H9 (cell line): ENCODE results near the gene USP27X. TPM values are rescaled to one million over a fixed set of nuclear protein-coding genes. Genes with fewer than 3 reads are reported as not detected.

ENCODE experiments used
- DNase-seq: peaks from one replicate; pipeline ENCODE4 v3.0.0-alpha.2; 2017
- H2AFZ ChIP-seq: one replicate; pipeline ENCODE4 v1.6.1; 2013; ENCODE audit warnings: mild to moderate bottlenecking, low read length, control low read depth, moderate library complexity
- H2AK5ac ChIP-seq: 2 replicates; pipeline ENCODE4 v1.6.1; 2013; ENCODE audit warnings: low read length, control low read depth, mixed read lengths; ENCODE audit not compliant: insufficient read length
- H2BK120ac ChIP-seq: one replicate; pipeline ENCODE4 v1.6.1; 2013; ENCODE audit warnings: low read depth, mild to moderate bottlenecking, low read length, control low read depth, inconsistent platforms; ENCODE audit not compliant: poor library complexity, severe bottlenecking
- H2BK12ac ChIP-seq: 2 replicates; pipeline ENCODE4 v1.6.1; 2013; ENCODE audit warnings: low read length, control low read depth, mixed read lengths, low read depth; ENCODE audit not compliant: insufficient read length
- H2BK15ac ChIP-seq: 2 replicates; pipeline ENCODE4 v1.6.1; 2013; ENCODE audit warnings: low read depth, low read length, control low read depth
- H2BK20ac ChIP-seq: one replicate; pipeline ENCODE4 v1.6.1; 2013; ENCODE audit warnings: low read depth, mild to moderate bottlenecking, low read length, control low read depth, inconsistent platforms; ENCODE audit not compliant: poor library complexity, severe bottlenecking
- H2BK5ac ChIP-seq: 2 replicates; pipeline ENCODE4 v1.6.1; 2013; ENCODE audit warnings: low read length, control low read depth, mixed read lengths; ENCODE audit not compliant: insufficient read length
- H3K14ac ChIP-seq: 2 replicates; pipeline ENCODE4 v1.6.1; 2013; ENCODE audit warnings: low read length, control low read depth; ENCODE audit not compliant: insufficient read depth
- H3K18ac ChIP-seq: 2 replicates; pipeline ENCODE4 v1.6.1; 2013; ENCODE audit warnings: low read depth, mild to moderate bottlenecking, mixed read lengths, low read length, control low read depth; ENCODE audit not compliant: insufficient read length
- H3K23ac ChIP-seq: 2 replicates; pipeline ENCODE4 v1.6.1; 2013; ENCODE audit warnings: low read length, control low read depth, mixed read lengths, low read depth; ENCODE audit not compliant: insufficient read length
- H3K23me2 ChIP-seq: 2 replicates; pipeline ENCODE4 v1.6.1; 2013; ENCODE audit warnings: low read depth, mild to moderate bottlenecking, mixed read lengths, low read length, control low read depth; ENCODE audit not compliant: insufficient read length, poor library complexity, severe bottlenecking
- H3K27ac ChIP-seq: 2 replicates; pipeline ENCODE4 v1.5.1; 2013; ENCODE audit warnings: low read length, control low read depth, mixed read lengths, low read depth; ENCODE audit not compliant: insufficient read length
- H3K27me3 ChIP-seq: 2 replicates; pipeline ENCODE4 v1.6.1; 2013; ENCODE audit warnings: low read length, control low read depth, inconsistent platforms; ENCODE audit not compliant: insufficient read depth
- H3K4ac ChIP-seq: 2 replicates; pipeline ENCODE4 v1.6.1; 2013; ENCODE audit warnings: low read depth, mild to moderate bottlenecking, control low read depth, inconsistent platforms, low read length, moderate library complexity
- H3K4me1 ChIP-seq: 2 replicates; pipeline ENCODE4 v1.6.1; 2013; ENCODE audit warnings: low read length, control low read depth, inconsistent platforms; ENCODE audit not compliant: insufficient read depth
- H3K4me2 ChIP-seq: 2 replicates; pipeline ENCODE4 v1.6.1; 2013; ENCODE audit warnings: low read length, control low read depth, mixed read lengths; ENCODE audit not compliant: insufficient read length, insufficient read depth
- H3K56ac ChIP-seq: 2 replicates; pipeline ENCODE4 v1.6.1; 2013; ENCODE audit warnings: low read depth, mild to moderate bottlenecking, mixed read lengths, low read length, control low read depth; ENCODE audit not compliant: insufficient read length
- H3K79me1 ChIP-seq: 2 replicates; pipeline ENCODE4 v1.6.1; 2013; ENCODE audit warnings: low read depth, mild to moderate bottlenecking, moderate library complexity, low read length, control low read depth, inconsistent platforms; ENCODE audit not compliant: insufficient read depth, poor library complexity, severe bottlenecking
- H3K79me2 ChIP-seq: 2 replicates; pipeline ENCODE4 v1.6.1; 2013; ENCODE audit warnings: low read length, control low read depth, inconsistent platforms; ENCODE audit not compliant: insufficient read depth
- H3K9ac ChIP-seq: 2 replicates; pipeline ENCODE4 v1.6.1; 2013; ENCODE audit warnings: low read length, control low read depth, mixed read lengths; ENCODE audit not compliant: insufficient read length; ENCODE audit errors: extremely low read depth
- H3K9me3 ChIP-seq: one replicate; pipeline ENCODE4 v1.6.1; 2013; ENCODE audit warnings: low read depth, low read length, inconsistent platforms; ENCODE audit not compliant: control insufficient read depth
- H3T11ph ChIP-seq: one replicate; pipeline ENCODE4 v1.6.1; 2013; ENCODE audit warnings: mild to moderate bottlenecking, low read length, control low read depth, inconsistent platforms
- H4K20me1 ChIP-seq: one replicate; pipeline ENCODE4 v1.6.1; 2013; ENCODE audit not compliant: control insufficient read depth, insufficient read length, insufficient read depth
- H4K5ac ChIP-seq: 2 replicates; pipeline ENCODE4 v1.6.1; 2013; ENCODE audit warnings: low read depth, mild to moderate bottlenecking, mixed read lengths, low read length, control low read depth; ENCODE audit not compliant: insufficient read length
- H4K8ac ChIP-seq: replicated peaks from 2 replicates; pipeline ENCODE4 v1.6.1; 2013; ENCODE audit warnings: low read length, control low read depth, mixed read lengths, low read depth; ENCODE audit not compliant: insufficient read length
- H4K91ac ChIP-seq: 2 replicates; pipeline ENCODE4 v1.6.1; 2013; ENCODE audit warnings: low read depth, mild to moderate bottlenecking, moderate library complexity, mixed read lengths, low read length, control low read depth; ENCODE audit not compliant: insufficient read length
- H3K27ac Mint-ChIP-seq, 3 experiments: 2 replicates in 2 of 3; 3 replicates in 1 of 3; pipeline ENCODE4 v1.8.0; 2020 to 2021; ENCODE audit warnings: mixed read lengths in 3 of 3, mild to moderate bottlenecking in 1 of 3, moderate library complexity in 1 of 3
- H3K27me3 Mint-ChIP-seq: 2 replicates; pipeline ENCODE4 v1.8.0; 2021; ENCODE audit warnings: low read depth, mild to moderate bottlenecking, moderate library complexity, mixed read lengths
- H3K36me3 Mint-ChIP-seq, 3 experiments: 2 replicates in 2 of 3; 3 replicates in 1 of 3; pipeline ENCODE4 v1.8.0; 2020 to 2021; ENCODE audit warnings: low read depth in 3 of 3, mixed read lengths in 3 of 3; ENCODE audit not compliant: insufficient read depth in 1 of 3
- H3K4me1 Mint-ChIP-seq, 2 experiments: 2 replicates each; pipeline ENCODE4 v1.8.0; 2020; ENCODE audit warnings: mixed read lengths in 2 of 2
- H3K4me3 Mint-ChIP-seq, 2 experiments: 2 replicates in 1 of 2; 3 replicates in 1 of 2; pipeline ENCODE4 v1.8.0; 2020 to 2021; ENCODE audit warnings: mild to moderate bottlenecking in 2 of 2, mixed read lengths in 2 of 2, moderate library complexity in 1 of 2
- H3K9me3 Mint-ChIP-seq, 2 experiments: 2 replicates in 1 of 2; 3 replicates in 1 of 2; pipeline ENCODE4 v1.8.0; 2020; ENCODE audit warnings: mild to moderate bottlenecking in 2 of 2, mixed read lengths in 2 of 2, moderate library complexity in 1 of 2
- WGBS: extraction: QIAGEN DNeasy Blood & Tissue Kit; methylation state at CpG from one replicate; pipeline ENCODE4 v1.1.7; 2013; ENCODE audit warnings: missing lambda C conversion rate, low lambda C conversion rate, mixed read lengths; ENCODE audit not compliant: insufficient read length; ENCODE audit errors: extremely low coverage; 5-methylcytosine and 5-hydroxymethylcytosine counted together
- total RNA-seq: library from RNA; stranded (reverse); gene quantifications from 2 replicates; pipeline ENCODE4 v1.2.1, GENCODE V29; 2021
- TF ChIP-seq, protein P1 (sequence below): fragments of 200-600 bp; sonication (generic); conservative IDR thresholded peaks from 3 replicates; pipeline ENCODE4 v1.8.0; 2021; ENCODE audit warnings: antibody characterized with exemption, mild to moderate bottlenecking

USP27X gene
- total RNA-seq, 1 experiment from 2014 or later = 5.7 TPM

GRCh38 chrX:49853661-49854060 lies 25.6 kb upstream of the USP27X start:
- Histone ChIP-seq H3K9me3 (peaks cover 32% of the 10 kb centered on the region), H4K5ac (no peak overlapping the region), H3K27me3 (no peaks in the 10 kb centered on the region), H3K79me1 (no peaks in the 10 kb centered on the region), H3K18ac (no peak overlapping the region), H4K20me1 (no peaks in the 10 kb centered on the region), H2BK20ac (no peak overlapping the region), H3K23ac (no peak overlapping the region), H3T11ph (no peak overlapping the region), H3K4me2 (no peak overlapping the region), H3K56ac (no peak overlapping the region), H3K27ac (no peak overlapping the region), H2AK5ac (no peak overlapping the region), H3K9ac (no peak overlapping the region), H3K14ac (no peak overlapping the region), H3K4ac (no peak overlapping the region), H4K8ac (no peak overlapping the region), H2BK120ac (no peak overlapping the region), H2BK12ac (no peak overlapping the region), H2BK15ac (no peak overlapping the region), H3K4me1 (no peaks in the 10 kb centered on the region), H4K91ac (no peak overlapping the region), H2AFZ (no peak overlapping the region), H3K79me2 (no peaks in the 10 kb centered on the region), H3K23me2 (no peaks in the 10 kb centered on the region), H2BK5ac (no peak overlapping the region)
- Mint-ChIP-seq H3K4me3 (no peak overlapping the region), H3K9me3 (peaks cover 68 to 72% of the 10 kb centered on the region in 2 experiments), H3K27me3 (peaks cover 2% of the 10 kb centered on the region), H3K36me3 (no peaks in the 10 kb centered on the region; a peak in 1 of 7 replicates), H3K27ac (no peak overlapping the region), H3K4me1 (no peaks in the 10 kb centered on the region)
- WGBS = no CpG with 5 or more reads among the region's 6 CpGs
- TF ChIP-seq, protein P1, sequence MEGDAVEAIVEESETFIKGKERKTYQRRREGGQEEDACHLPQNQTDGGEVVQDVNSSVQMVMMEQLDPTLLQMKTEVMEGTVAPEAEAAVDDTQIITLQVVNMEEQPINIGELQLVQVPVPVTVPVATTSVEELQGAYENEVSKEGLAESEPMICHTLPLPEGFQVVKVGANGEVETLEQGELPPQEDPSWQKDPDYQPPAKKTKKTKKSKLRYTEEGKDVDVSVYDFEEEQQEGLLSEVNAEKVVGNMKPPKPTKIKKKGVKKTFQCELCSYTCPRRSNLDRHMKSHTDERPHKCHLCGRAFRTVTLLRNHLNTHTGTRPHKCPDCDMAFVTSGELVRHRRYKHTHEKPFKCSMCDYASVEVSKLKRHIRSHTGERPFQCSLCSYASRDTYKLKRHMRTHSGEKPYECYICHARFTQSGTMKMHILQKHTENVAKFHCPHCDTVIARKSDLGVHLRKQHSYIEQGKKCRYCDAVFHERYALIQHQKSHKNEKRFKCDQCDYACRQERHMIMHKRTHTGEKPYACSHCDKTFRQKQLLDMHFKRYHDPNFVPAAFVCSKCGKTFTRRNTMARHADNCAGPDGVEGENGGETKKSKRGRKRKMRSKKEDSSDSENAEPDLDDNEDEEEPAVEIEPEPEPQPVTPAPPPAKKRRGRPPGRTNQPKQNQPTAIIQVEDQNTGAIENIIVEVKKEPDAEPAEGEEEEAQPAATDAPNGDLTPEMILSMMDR = no peak
- DNase-seq = no peak
